OCI-LY7 (cell line): ENCODE measurements around the gene ZSCAN2. TPM values are rescaled to one million over a fixed set of nuclear protein-coding genes. Genes with fewer than 3 reads are reported as not detected.
A peak's percentile ranks its signal among the peaks of the same experiment; 100 is the strongest.

Source experiments
- BruUV-seq: library from RNA; stranded (reverse); fragments of 400-500 nt; replicated peaks from 2 replicates; lab custom pipeline; 2021; lab: Mats Ljungman, UMichigan
- CTCF ChIA-PET: fragments of 300-600 bp; sonication (Branson Sonifier 250); formaldehyde crosslinking; loops from one replicate; lab custom pipeline; 2022; ENCODE audit warnings: antibody characterized with exemption; ENCODE audit not compliant: unreplicated experiment; lab: Charles Lee
- POLR2A ChIA-PET: fragments of 300-600 bp; sonication (Branson Sonifier 250); formaldehyde crosslinking; loops from one replicate; lab custom pipeline; 2022; ENCODE audit warnings: antibody characterized with exemption; lab: Charles Lee
- DNase-seq: peaks from one replicate; pipeline ENCODE4 v3.0.0-alpha.2; 2015; ENCODE audit warnings: low spot score
- H2AFZ ChIP-seq: fragments of 200-600 bp; sonication (generic), shearing (Covaris generic); 2 replicates; pipeline ENCODE4 v1.6.1; 2014; ENCODE audit warnings: mild to moderate bottlenecking, antibody characterized with exemption, low read length, moderate library complexity
- H3K27ac ChIP-seq: fragments of 200-600 bp; sonication (generic); 2 replicates; pipeline ENCODE4 v1.5.1; 2014; ENCODE audit warnings: mixed run types, low read depth, mild to moderate bottlenecking, moderate library complexity, low read length, inconsistent platforms; ENCODE audit not compliant: poor library complexity, severe bottlenecking
- H3K36me3 ChIP-seq: fragments of 200-600 bp; sonication (generic); 2 replicates; pipeline ENCODE4 v1.6.1; 2014; ENCODE audit warnings: mild to moderate bottlenecking, antibody characterized with exemption, low read length, moderate library complexity, mixed read lengths; ENCODE audit not compliant: insufficient read depth
- H3K4me1 ChIP-seq: fragments of 200-600 bp; sonication (generic); 2 replicates; pipeline ENCODE4 v1.5.1; 2014; ENCODE audit warnings: mild to moderate bottlenecking, low read length; ENCODE audit not compliant: insufficient read depth, poor library complexity, severe bottlenecking
- H3K4me2 ChIP-seq: fragments of 200-600 bp; sonication (generic); 2 replicates; pipeline ENCODE4 v1.6.1; 2014; ENCODE audit warnings: mild to moderate bottlenecking, low read length
- H3K4me3 ChIP-seq: fragments of 200-600 bp; sonication (generic); 2 replicates; pipeline ENCODE4 v1.5.1; 2014; ENCODE audit warnings: mild to moderate bottlenecking, low read depth, low read length; ENCODE audit not compliant: poor library complexity, severe bottlenecking
- H3K79me2 ChIP-seq: fragments of 200-600 bp; sonication (generic); 2 replicates; pipeline ENCODE4 v1.6.1; 2016; ENCODE audit warnings: low read depth, mild to moderate bottlenecking, low read length, moderate library complexity, mixed read lengths; ENCODE audit not compliant: insufficient read depth
- H3K9me2 ChIP-seq: fragments of 200-600 bp; sonication (generic); 2 replicates; pipeline ENCODE4 v1.6.1; 2016; ENCODE audit warnings: mild to moderate bottlenecking, low read length, mixed read lengths; ENCODE audit not compliant: insufficient read depth
- H3K9me3 ChIP-seq: fragments of 200-600 bp; sonication (generic); 2 replicates; pipeline ENCODE4 v1.6.1; 2014; ENCODE audit warnings: mild to moderate bottlenecking, mixed run types, low read length, mixed read lengths
- H4K20me1 ChIP-seq: fragments of 200-600 bp; sonication (generic); 2 replicates; pipeline ENCODE4 v1.6.1; 2014; ENCODE audit warnings: mild to moderate bottlenecking, antibody characterized with exemption, low read length, moderate library complexity, mixed read lengths; ENCODE audit not compliant: insufficient read depth
- CTCF ChIP-seq: fragments of 200-600 bp; sonication (generic); conservative IDR thresholded peaks from 2 replicates; pipeline ENCODE4 v1.5.1; 2014; ENCODE audit warnings: mild to moderate bottlenecking, antibody characterized with exemption, low read length, moderate library complexity, mixed read lengths
- EZH2phosphoT487 ChIP-seq: fragments of 200-600 bp; sonication (generic); IDR thresholded peaks from 2 replicates; pipeline ENCODE4 v1.6.1; 2018; ENCODE audit warnings: low read depth, borderline replicate concordance, mild to moderate bottlenecking, mixed run types, antibody characterized with exemption, low read length, moderate library complexity, mixed read lengths
- intact Hi-C: fragments of 100-400 bp; cut with micrococcal nuclease; formaldehyde crosslinking; loops from one replicate; pipeline ENCODE4 v1.10.0; 2022; ENCODE audit not compliant: unreplicated experiment
- total RNA-seq, 2 experiments: library from RNA; depleted of rRNA in 1 of 2; stranded (reverse); fragments of >200 nt in 1 of 2; shearing (Covaris generic) in 1 of 2; gene quantifications; 2 replicates each; pipeline ENCODE4 v1.2.3, GENCODE V29; 2014 to 2022

Gene ZSCAN2
- total RNA-seq, 2 experiments from 2014 or later: 12.0 to 12.4 TPM

GRCh38 chr15:84658788-84659411 lies 58.1 kb downstream of the ZSCAN2 start:
- Histone ChIP-seq H3K4me1 (peaks cover 40% of the 10 kb centered on the region), H3K9me3 (no peaks in the 10 kb centered on the region), H2AFZ (peak overlapping the region; percentile 89), H3K4me2 (peak overlapping the region; percentile 83), H3K9me2 (no peaks in the 10 kb centered on the region), H3K79me2 (no peaks in the 10 kb centered on the region), H3K27ac (peak overlapping the region; percentile 60), H4K20me1 (no peaks in the 10 kb centered on the region), H3K4me3 (peak overlapping the region; percentile 68), H3K36me3 (no peaks in the 10 kb centered on the region)
- intact Hi-C loops: loop anchor here (1.0 to 2.0 kb wide), 4 partner anchors 70 to 269 kb away; partner anchors contain the start of gene ZNF592
- BruUV-seq: no TSS peak
- ChIA-PET POLR2A (interaction anchor here (0.7 to 1.2 kb wide), 9 partner anchors 11 to 266 kb away, joined by 3 to 9 read pairs (median 3); no protein-coding TSS in a partner anchor), CTCF (interaction anchor here (1.0 to 1.2 kb wide), 2 partner anchors 57 to 73 kb away, joined by 3 to 4 read pairs; partner anchors contain the start of gene SEC11A)
- peak; percentile 29 for DNase-seq
- no peak for TF ChIP-seq EZH2phosphoT487
- TF ChIP-seq CTCF: no peak

GRCh38 chr15:84659904-84660781 lies 59.3 kb downstream of the ZSCAN2 start:
- H3K36me3 ChIP-seq: 0 out of 2 replicates have a peak, but pooled peaks cover 6% of the 10 kb centered on the region
- intact Hi-C loops: loop anchor here (2.0 kb wide), 1 partner anchor 71 kb away; no protein-coding TSS in a partner anchor
- H3K4me1 ChIP-seq: peaks cover 36% of the 10 kb centered on the region
- peak overlapping the region; percentile 83; the same call in 1 of the 2 replicates for H3K4me2 ChIP-seq
- H4K20me1 ChIP-seq: no peaks in the 10 kb centered on the region
- ChIA-PET CTCF (interaction anchor here (1.2 kb wide), 1 partner anchor 56 kb away, joined by 4 read pairs; the partner anchor contains the start of gene SEC11A), POLR2A (interaction anchor here (0.7 to 1.2 kb wide), 5 partner anchors 9 to 76 kb away, joined by 3 to 8 read pairs (median 3); no protein-coding TSS in a partner anchor)
- H3K9me2 ChIP-seq: no peaks in the 10 kb centered on the region
- H3K79me2 ChIP-seq: no peaks in the 10 kb centered on the region
- no peak overlapping the region for H3K4me3 ChIP-seq
- TF ChIP-seq EZH2phosphoT487 (no peak), CTCF (no peak)
- no peak overlapping the region for H2AFZ ChIP-seq
- peak; percentile 34 for DNase-seq
- no peaks in the 10 kb centered on the region for H3K9me3 ChIP-seq
- H3K27ac ChIP-seq: no peak overlapping the region
- BruUV-seq: no TSS peak
